Measurements from ENCODE around the gene C16orf90.
"Not testable (repeated sequence)": the region's sequence is repeated elsewhere in the genome, so short reads cannot be mapped to it uniquely, and the experiment has no call there.

GRCh38 chr16:3473596-3473943 is 21.7 kb downstream of the C16orf90 start:
- not testable (repeated sequence) for TF ChIP-seq CTCF, POLR2AphosphoS5 (IDR thresholded peaks at IDR 0.05)

Measured in upper lobe of left lung (tissue), 4 donors.